VCaP (cell line): ENCODE measurements around the gene CENPS.

ENCODE experiments used
- H3K27ac ChIP-seq: fragments of 450-650 bp; 2 replicates; pipeline ENCODE4 v1.5.1; 2017
- TF ChIP-seq, protein P1 (sequence below): fragments of 450-650 bp; conservative IDR thresholded peaks from 2 replicates; pipeline ENCODE4 v1.5.1; 2017; ENCODE audit warnings: mild to moderate bottlenecking, moderate library complexity

Gene CENPS

DNA sequence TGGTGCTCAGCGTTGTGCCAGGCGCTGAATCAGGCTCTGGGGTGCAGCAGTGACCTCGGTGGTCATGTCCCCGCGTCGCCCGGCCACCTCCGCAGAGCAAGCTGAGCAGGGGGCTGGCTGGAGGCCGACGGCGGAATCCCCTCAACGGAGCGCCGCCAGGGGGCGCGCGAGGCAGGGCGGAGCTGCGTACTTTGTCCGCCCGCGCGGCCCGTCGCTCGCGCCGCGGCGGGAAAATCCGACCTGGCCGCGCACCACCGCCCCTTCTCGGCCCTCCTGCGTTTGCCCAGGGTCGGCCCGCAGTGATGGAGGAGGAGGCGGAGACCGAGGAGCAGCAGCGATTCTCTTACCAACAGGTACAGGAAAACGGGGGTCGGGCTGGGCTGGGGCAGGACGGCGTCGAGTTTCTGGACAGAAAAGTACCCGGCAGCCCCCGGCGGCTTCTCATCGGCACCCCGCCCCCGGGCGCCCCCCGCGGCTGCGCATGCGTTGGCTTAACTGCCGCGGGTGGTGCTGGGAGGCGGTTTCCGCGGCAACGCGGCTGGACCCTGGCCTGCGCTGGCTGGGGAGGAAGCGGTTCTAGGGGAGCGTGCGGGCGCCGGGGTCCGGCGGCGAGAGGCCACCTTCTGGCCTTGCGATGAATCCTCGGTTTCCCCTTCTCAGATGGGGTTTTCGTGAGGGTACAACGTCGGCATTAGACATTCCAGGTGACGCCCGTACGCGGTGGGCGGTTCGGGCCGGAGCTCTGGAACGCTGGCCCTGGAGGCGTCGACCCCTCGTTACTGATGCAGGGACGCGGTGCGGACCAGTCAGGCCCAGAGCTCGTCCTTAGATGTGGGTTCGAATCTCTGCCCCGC, at the start of gene CENPS:
Gene CENPS (plus strand): TSS at position 218 of the 854 bp plus-strand sequence. CDS start 85 bp downstream, at position 303.
- peak within 1 kb of the TSS; percentile 66 for H3K27ac ChIP-seq
- TF ChIP-seq, protein P1, sequence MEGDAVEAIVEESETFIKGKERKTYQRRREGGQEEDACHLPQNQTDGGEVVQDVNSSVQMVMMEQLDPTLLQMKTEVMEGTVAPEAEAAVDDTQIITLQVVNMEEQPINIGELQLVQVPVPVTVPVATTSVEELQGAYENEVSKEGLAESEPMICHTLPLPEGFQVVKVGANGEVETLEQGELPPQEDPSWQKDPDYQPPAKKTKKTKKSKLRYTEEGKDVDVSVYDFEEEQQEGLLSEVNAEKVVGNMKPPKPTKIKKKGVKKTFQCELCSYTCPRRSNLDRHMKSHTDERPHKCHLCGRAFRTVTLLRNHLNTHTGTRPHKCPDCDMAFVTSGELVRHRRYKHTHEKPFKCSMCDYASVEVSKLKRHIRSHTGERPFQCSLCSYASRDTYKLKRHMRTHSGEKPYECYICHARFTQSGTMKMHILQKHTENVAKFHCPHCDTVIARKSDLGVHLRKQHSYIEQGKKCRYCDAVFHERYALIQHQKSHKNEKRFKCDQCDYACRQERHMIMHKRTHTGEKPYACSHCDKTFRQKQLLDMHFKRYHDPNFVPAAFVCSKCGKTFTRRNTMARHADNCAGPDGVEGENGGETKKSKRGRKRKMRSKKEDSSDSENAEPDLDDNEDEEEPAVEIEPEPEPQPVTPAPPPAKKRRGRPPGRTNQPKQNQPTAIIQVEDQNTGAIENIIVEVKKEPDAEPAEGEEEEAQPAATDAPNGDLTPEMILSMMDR = peak; percentile 95

DNA sequence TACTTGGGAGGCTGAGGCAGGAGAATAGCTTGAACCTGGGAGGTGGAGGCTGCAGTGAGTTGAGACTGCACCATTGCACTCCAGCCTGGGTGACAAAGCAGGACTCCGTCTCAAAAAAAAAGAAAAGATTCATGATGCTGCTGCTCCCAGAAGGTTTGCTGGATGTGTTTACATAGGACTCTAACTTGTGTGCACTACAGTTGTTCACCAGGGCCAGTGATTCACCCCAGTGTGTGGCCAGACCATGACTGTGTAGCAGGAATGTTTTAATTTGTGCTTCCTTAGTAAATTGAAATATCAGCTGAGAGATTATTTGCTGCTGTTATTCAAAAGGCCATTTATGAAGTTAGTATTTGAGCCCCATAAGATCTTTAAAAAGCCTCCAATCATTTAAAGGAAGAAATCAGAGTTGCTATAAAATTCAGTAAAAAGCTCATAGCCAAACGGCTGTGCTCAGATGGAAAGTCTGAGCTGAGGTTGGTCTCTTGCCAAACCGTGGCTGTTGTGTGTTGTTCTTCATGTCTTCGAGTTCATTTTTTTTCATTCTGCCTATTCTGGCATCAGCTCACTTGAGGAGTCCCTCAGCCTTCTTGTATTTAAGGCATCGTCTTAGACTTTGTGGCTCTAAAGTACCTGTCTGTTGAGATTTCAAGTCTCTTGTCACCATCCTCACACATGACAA, 49.5 kb upstream of the CENPS start:
- H3K27ac ChIP-seq = peak overlapping the region; percentile 57; the same call in 1 of the 2 replicates
- TF ChIP-seq, protein P1 = no peak

DNA sequence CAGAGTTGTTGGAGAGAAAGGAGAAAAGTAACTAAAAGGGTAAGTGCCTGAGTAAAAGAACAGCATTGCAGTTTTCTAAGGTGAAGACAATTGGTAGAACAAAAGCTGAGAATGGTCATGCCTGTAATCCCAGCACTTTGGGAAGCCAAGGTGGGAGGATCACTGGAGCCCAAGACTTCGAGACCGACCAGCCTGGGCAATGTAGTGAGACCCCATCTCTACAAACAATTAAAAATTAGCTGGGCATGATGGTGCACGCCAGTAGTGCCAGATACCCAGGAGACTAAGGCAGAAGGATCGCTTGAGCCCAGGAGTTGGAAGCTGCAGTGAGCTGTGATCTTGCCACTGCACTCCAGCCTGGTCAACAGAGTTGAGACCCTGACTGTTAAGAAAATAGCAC, 46.6 kb upstream of the CENPS start:
- TF ChIP-seq, protein P1 = no peak
- H3K27ac ChIP-seq = no peak overlapping the region

DNA sequence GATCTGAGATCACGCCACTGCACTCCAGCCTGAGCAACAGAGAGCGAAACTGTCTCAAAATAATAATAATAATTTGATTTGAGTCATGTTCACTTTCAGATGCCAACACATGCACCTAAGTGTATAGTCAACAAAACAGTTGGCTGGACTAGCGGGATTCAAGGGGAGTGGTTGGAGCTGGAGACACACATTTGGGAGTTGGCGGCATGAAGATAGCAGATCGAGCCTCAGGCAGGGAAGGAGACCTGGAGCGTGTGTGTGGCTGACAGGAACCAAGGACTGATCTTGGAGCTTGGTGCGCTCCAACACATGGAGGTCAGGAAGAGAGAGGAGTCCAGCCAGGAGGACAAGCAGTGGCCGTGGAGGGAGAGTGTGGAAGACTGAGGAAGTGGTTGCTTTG, 46.0 kb upstream of the CENPS start:
- TF ChIP-seq, protein P1 = no peak
- no peak overlapping the region for H3K27ac ChIP-seq

DNA sequence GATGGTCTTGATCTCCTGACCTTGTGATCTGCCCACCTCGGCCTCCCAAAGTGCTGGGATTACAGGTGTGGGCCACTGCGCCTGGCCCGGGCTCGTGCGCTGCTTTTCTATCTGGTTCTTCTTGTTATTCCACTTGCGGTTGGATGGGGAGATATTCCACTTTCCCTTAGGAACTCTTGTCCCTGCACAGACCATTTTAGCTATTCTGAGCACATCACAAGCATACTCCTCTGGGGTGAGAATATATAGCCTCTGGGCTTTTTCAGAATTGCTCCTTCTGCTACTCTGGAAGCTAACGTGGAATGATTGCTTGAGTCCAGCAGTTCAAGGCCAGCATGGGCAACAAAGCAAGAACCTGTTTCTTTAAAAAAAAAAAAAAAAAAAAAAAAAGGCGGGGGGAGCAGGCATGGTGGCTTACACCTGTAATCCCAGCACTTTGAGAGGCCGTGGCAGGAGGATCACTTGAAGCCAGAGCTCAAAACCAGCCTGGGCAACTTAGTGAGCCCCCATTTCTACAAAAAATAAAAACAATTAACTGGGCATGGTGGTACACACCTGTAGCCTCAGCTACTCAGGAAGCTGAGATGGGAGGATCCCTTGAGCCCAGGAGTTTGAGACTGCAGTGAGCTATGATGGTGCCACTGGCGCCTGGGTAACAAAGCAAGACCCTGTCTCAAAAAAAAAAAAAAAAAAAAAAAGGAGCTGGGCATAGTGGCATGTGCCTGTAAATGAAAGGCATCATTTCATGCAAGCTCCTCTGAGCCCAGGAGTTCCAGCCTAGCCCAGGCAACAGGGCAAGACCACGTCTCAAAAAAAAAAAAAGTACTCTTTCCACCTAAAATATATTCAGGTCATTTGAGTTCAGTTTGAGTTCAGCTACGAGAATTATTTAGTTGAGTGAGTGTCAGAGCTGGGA, 43.2 kb upstream of the CENPS start:
- TF ChIP-seq, protein P1 = no peak
- no peak overlapping the region for H3K27ac ChIP-seq

GRCh38 chr1:10387677-10388386, 42.4 kb upstream of the CENPS start:
- no peak overlapping the region for H3K27ac ChIP-seq
- TF ChIP-seq, protein P1 = no peak
